ENCODE results near the gene UXS1.

UXS1 gene

DNA sequence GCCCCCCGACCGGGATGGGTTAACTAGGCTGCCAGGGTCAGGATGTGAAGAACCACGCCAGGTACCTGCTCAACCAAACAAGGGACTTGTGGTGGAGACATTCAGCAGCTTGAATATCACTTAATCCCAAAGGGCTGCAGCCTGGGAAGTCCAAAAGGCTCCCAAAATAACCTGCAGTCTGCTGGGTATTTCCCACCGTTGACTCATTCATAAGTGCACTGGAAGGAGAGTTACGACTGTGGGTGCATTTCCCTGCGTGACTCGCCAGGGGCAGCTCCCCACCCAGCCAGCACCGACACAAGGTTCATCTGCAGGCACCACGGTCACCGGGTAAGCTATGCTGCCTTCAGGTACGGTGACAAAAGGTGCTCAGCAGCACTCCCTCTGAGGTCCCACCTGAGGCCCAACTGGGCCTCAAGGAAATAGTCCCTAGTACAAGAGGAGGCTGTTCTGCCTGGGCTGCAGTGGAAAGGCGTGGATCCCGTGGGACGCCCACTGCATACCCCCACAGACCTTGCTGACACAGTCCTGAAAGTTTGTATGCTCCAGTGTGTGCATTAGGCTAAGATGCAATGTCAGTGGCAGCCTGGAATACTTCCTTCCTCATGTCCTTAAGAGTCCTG is 86.5 kb downstream of the UXS1 start:
- peak in 1 of 2 donors; percentile 72 for DNase-seq (ENCODE audit: low read depth in 2 of 2)
- TF ChIP-seq, protein P1, sequence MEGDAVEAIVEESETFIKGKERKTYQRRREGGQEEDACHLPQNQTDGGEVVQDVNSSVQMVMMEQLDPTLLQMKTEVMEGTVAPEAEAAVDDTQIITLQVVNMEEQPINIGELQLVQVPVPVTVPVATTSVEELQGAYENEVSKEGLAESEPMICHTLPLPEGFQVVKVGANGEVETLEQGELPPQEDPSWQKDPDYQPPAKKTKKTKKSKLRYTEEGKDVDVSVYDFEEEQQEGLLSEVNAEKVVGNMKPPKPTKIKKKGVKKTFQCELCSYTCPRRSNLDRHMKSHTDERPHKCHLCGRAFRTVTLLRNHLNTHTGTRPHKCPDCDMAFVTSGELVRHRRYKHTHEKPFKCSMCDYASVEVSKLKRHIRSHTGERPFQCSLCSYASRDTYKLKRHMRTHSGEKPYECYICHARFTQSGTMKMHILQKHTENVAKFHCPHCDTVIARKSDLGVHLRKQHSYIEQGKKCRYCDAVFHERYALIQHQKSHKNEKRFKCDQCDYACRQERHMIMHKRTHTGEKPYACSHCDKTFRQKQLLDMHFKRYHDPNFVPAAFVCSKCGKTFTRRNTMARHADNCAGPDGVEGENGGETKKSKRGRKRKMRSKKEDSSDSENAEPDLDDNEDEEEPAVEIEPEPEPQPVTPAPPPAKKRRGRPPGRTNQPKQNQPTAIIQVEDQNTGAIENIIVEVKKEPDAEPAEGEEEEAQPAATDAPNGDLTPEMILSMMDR (IDR thresholded peaks at IDR 0.05; ENCODE audit: low read depth, low read length): peak; percentile 47
- H3K4me3 ChIP-seq (replicated peaks in 1 of 2; ENCODE audit: low read depth in 2 of 2, low read length in 2 of 2): no peak overlapping the region

DNA sequence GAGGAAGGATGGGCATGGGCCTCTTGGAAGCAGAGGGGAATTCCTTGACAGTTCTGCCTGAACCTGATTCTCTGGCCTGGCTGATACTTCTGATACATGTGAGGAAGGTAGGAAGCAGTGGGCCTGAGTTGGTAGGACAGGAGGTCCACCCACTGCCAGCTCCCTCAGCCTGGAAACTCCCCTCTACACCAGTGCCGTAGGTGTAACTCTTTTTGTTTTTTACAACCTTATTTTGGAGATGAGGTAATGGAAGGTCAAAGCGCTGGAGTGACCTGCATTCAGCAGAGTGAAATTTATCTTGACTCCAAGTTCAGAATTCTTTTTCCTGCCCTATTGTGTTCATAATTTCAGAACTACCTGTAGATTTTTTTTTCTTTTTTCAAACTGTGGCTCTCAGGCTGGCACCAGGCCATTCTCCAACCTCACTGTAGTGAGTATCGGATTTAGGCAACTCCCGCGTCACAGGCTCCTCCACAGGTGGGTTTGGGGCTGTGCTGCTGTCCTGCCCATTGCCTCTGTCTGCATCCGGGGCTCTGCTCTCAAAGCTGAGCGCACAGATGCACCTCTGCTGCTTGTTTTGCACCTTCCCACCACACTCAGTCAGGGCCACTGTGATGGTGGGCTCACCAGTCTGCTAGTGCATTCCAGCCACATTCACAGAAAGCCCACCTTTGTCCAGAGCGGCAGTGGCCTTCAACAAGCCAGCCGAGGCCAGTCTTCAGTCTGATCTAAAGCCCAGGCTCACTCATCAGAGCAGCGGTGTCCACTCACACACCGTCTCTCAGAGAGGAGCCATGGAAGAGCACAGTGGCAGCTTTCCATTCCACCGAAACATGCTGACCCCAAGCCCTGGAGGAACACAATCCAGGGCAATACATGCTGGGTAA is 87.2 kb downstream of the UXS1 start:
- TF ChIP-seq, protein P1 (IDR thresholded peaks at IDR 0.05; ENCODE audit: low read depth, low read length): no peak
- no peak overlapping the region for H3K4me3 ChIP-seq (replicated peaks in 1 of 2; ENCODE audit: low read depth in 2 of 2, low read length in 2 of 2)
- DNase-seq (ENCODE audit: low read depth in 2 of 2): no peak

DNA sequence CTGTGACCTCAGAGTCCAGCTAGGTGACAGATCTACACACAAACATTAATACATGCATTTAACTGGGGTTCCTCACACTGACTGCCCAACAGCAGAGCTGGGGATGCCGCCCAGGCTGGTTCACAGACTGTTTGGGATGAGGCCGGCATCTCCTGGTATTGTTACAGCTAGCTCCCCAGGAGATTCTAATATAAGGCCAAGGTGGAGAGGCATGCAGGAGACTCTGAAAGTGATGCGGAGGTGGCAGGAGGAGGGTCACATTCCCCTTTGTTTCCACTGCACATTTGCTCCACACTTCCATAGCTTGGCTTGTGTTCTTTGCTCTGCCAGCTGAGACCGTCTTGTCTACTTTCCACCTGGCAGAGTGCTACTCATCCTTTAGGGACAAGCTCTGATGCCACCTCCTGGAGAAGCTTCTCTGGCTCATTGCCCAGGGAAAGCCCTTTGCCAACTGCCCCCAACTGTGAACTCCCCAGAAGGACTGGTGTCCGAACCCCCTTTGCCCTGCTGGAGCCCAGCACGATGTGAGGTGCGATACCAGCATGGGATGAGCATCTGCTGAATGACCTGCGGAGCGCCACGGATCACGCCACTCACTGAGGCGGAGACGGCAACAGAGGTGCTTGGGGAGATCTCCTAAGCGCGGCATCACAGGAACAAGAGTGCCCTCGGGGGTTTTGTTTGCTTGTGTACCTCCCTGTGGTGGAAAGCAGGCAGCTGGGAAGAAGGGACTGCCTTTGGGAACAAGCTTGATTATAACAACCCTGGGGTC is 88.8 kb downstream of the UXS1 start:
- DNase-seq (ENCODE audit: low read depth in 2 of 2): no peak
- no peak overlapping the region for H3K4me3 ChIP-seq (replicated peaks in 1 of 2; ENCODE audit: low read depth in 2 of 2, low read length in 2 of 2)
- TF ChIP-seq, protein P1 (IDR thresholded peaks at IDR 0.05; ENCODE audit: low read depth, low read length): no peak

DNA sequence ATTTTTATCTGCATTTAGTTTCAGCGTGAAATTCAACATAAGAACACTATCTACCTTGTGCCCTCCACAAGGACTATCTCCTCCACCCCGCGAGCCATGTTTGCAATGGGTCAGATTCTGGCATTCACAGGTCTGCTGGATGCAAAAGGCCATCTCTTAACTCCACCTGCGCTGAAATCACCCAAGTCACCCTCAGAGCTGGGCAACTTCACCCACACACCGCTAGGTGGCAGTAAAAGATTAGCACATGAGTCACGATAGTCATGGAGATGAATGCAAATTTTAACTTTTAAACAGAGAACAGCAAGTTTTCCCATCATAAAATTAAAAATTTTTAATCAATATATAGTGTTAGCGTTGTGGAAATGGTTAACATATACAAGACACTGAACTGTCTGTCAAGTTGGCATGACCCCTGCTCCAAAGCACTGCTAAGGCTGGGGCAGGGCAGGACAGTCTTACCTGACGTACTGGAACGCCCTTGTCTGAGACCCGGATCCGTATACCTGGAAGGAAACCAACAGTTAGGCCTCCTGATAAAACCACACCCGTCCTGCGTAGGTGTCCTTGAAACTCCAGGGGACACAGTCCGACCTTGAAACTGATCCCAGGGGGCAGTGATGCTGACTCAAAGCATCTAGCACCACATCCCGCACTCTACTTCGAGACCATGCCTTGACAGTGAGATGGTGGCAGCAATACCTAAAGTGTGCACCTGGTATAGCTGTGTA is 89.6 kb downstream of the UXS1 start:
- TF ChIP-seq, protein P1 (IDR thresholded peaks at IDR 0.05; ENCODE audit: low read depth, low read length): peak; percentile 90
- H3K4me3 ChIP-seq (replicated peaks in 1 of 2; ENCODE audit: low read depth in 2 of 2, low read length in 2 of 2): no peak overlapping the region
- DNase-seq (ENCODE audit: low read depth in 2 of 2): peak; percentile 67 to 77

DNA sequence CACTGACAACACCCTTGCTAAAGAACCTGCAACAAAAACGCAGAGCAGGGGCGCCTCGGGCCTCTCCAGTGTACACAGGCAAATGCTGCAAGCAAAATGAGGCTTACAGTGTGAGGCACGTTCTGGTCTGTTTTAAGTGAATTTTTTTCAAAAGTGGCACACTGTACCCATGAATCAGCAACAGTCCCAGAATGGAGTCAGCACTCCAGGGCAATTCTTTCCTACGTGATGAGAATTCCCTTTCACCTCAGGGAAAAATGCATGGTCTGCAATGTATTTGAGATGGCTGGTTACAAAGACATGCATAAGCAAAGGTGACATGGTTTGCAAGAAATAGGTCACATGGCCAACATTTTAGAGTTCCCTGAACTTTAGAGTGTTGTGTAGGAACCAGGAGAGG is 94.4 kb downstream of the UXS1 start:
- no peak overlapping the region for H3K4me3 ChIP-seq (replicated peaks in 1 of 2; ENCODE audit: low read depth in 2 of 2, low read length in 2 of 2)
- no peak for DNase-seq (ENCODE audit: low read depth in 2 of 2)
- TF ChIP-seq, protein P1 (IDR thresholded peaks at IDR 0.05; ENCODE audit: low read depth, low read length): no peak

DNA sequence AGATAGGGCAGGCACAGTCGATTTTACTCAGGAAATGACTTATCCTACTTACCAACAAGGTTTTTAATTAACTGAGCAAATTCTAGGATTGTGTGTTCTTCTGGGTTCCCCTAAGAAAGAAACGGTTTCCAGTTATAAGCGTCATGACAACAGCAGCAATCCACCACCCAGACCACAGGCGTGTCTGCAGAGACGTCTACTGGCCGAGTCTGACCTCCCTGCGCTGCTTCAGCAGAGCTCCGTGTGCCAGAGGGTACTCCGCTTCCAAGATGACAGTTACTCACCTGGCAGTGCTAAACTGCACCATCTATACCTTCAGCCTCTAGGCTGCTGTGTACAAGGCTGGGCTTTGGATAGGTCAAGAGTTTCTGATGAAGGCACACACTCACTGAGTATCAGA is 95.4 kb downstream of the UXS1 start:
- TF ChIP-seq, protein P1 (IDR thresholded peaks at IDR 0.05; ENCODE audit: low read depth, low read length): no peak
- H3K4me3 ChIP-seq (replicated peaks in 1 of 2; ENCODE audit: low read depth in 2 of 2, low read length in 2 of 2): no peak overlapping the region
- no peak for DNase-seq (ENCODE audit: low read depth in 2 of 2)
